Endothelial cell of umbilical vein (primary cell): ENCODE data around the gene PCGF2.

Source experiments
- CTCF ChIP-seq, 2 donors: IDR thresholded peaks; 1 replicate in 1 of 2; 2 replicates in 1 of 2; pipeline ENCODE4 v1.5.1; 2011; ENCODE audit warnings: low read length in 2 of 2, mild to moderate bottlenecking in 2 of 2, moderate library complexity in 2 of 2, control low read depth in 1 of 2, inconsistent platforms in 1 of 2, low read depth in 1 of 2; ENCODE audit not compliant: insufficient read depth in 1 of 2; ENCODE audit errors: extremely low read depth in 1 of 2
- EZH2 ChIP-seq: IDR thresholded peaks from 2 replicates; pipeline ENCODE4 v1.6.1; 2012; ENCODE audit warnings: borderline replicate concordance, low read depth, mild to moderate bottlenecking, moderate library complexity, low read length, inconsistent platforms; ENCODE audit not compliant: severe bottlenecking
- GATA2 ChIP-seq: IDR thresholded peaks from 2 replicates; pipeline ENCODE4 v1.7.0; 2011; ENCODE audit warnings: low read depth, mild to moderate bottlenecking, moderate library complexity, mixed read lengths, low read length; ENCODE audit not compliant: insufficient read length, insufficient read depth
- JUN ChIP-seq: IDR thresholded peaks from 2 replicates; pipeline ENCODE4 v1.6.1; 2011; ENCODE audit warnings: borderline replicate concordance, low read depth; ENCODE audit not compliant: insufficient read length, insufficient read depth
- MYC ChIP-seq: IDR thresholded peaks from one replicate; pipeline ENCODE4 v1.6.1; 2011; ENCODE audit warnings: mild to moderate bottlenecking, low read depth, low read length
- POLR2A ChIP-seq: IDR thresholded peaks from 2 replicates; pipeline ENCODE4 v1.6.1; 2012; ENCODE audit warnings: low read depth, mild to moderate bottlenecking, control low read depth, low read length
- POLR2AphosphoS5 ChIP-seq: IDR thresholded peaks from 2 replicates; pipeline ENCODE4 v1.6.1; 2012; ENCODE audit warnings: low read depth, mild to moderate bottlenecking, control low read depth, low read length, moderate library complexity; ENCODE audit not compliant: insufficient read depth

GRCh38 chr17:38750044-38750311 is 1.8 kb upstream of the PCGF2 start:
- TF ChIP-seq EZH2 (no peak), MYC (no peak), CTCF (IDR thresholded peaks at IDR 0.05; ENCODE audit: extremely low read depth in 1 of 2, insufficient read depth in 1 of 2, low read depth in 1 of 2, low read length in 2 of 2) (no peak), POLR2A (no peak), GATA2 (no peak), JUN (no peak), POLR2AphosphoS5 (no peak)
